ENCODE measurements around the gene ST6GALNAC4.

DNA sequence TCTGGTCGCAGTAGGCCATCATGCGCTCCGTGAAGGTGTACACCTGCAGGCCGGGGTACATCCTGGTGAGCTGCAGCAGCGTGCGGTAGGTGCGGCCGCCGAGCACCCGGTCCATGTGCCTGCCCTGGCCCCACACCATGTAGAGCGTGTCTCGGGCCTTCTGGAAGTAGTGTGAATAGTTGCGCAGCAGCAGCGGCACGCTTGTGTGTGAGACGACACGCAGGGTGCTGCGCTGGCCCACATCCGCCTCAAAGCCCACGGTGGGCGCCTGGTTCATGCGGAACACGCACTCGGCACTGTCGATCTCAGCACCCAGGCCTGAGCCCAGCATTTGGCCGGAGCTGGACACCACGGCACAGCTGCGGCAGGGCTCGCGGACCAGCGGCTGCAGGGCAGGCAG lies 4.5 kb downstream of the ST6GALNAC4 start:
- TF ChIP-seq, protein P1, sequence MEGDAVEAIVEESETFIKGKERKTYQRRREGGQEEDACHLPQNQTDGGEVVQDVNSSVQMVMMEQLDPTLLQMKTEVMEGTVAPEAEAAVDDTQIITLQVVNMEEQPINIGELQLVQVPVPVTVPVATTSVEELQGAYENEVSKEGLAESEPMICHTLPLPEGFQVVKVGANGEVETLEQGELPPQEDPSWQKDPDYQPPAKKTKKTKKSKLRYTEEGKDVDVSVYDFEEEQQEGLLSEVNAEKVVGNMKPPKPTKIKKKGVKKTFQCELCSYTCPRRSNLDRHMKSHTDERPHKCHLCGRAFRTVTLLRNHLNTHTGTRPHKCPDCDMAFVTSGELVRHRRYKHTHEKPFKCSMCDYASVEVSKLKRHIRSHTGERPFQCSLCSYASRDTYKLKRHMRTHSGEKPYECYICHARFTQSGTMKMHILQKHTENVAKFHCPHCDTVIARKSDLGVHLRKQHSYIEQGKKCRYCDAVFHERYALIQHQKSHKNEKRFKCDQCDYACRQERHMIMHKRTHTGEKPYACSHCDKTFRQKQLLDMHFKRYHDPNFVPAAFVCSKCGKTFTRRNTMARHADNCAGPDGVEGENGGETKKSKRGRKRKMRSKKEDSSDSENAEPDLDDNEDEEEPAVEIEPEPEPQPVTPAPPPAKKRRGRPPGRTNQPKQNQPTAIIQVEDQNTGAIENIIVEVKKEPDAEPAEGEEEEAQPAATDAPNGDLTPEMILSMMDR (IDR thresholded peaks at IDR 0.05 in 2 of 3, conservative IDR thresholded peaks at IDR 0.05 in 1 of 3; ENCODE audit: control insufficient read depth in 2 of 3, extremely low read depth in 1 of 3, insufficient read depth in 1 of 3, low read depth in 3 of 3, low read length in 3 of 3), result no peak
- TF ChIP-seq NRF1 (conservative IDR thresholded peaks at IDR 0.05; ENCODE audit: low read depth, low read length) (no peak), SP1 (IDR thresholded peaks at IDR 0.05; ENCODE audit: low read depth, low read length) (no peak), NFXL1 (IDR thresholded peaks at IDR 0.05; ENCODE audit: borderline replicate concordance) (no peak), POLR2AphosphoS5 (IDR thresholded peaks at IDR 0.05; ENCODE audit: low read length) (no peak), ZNF384 (IDR thresholded peaks at IDR 0.05; ENCODE audit: borderline replicate concordance, low read depth, low read length) (no peak), HDAC2 (IDR thresholded peaks at IDR 0.05) (no peak), SREBF1 (IDR thresholded peaks at IDR 0.05; ENCODE audit: low read length) (no peak), RCOR1 (conservative IDR thresholded peaks at IDR 0.05; ENCODE audit: low read depth, low read length) (no peak), POLR2A (IDR thresholded peaks at IDR 0.05; ENCODE audit: low read depth, low read length) (no peak), BHLHE40 (IDR thresholded peaks at IDR 0.05; ENCODE audit: borderline replicate concordance in 1 of 2, low read depth in 2 of 2, low read length in 1 of 2) (no peak), SUPT20H (IDR thresholded peaks at IDR 0.05; ENCODE audit: borderline replicate concordance, control insufficient read depth, low read depth, low read length) (no peak)
- TF ChIP-seq, protein P2, sequence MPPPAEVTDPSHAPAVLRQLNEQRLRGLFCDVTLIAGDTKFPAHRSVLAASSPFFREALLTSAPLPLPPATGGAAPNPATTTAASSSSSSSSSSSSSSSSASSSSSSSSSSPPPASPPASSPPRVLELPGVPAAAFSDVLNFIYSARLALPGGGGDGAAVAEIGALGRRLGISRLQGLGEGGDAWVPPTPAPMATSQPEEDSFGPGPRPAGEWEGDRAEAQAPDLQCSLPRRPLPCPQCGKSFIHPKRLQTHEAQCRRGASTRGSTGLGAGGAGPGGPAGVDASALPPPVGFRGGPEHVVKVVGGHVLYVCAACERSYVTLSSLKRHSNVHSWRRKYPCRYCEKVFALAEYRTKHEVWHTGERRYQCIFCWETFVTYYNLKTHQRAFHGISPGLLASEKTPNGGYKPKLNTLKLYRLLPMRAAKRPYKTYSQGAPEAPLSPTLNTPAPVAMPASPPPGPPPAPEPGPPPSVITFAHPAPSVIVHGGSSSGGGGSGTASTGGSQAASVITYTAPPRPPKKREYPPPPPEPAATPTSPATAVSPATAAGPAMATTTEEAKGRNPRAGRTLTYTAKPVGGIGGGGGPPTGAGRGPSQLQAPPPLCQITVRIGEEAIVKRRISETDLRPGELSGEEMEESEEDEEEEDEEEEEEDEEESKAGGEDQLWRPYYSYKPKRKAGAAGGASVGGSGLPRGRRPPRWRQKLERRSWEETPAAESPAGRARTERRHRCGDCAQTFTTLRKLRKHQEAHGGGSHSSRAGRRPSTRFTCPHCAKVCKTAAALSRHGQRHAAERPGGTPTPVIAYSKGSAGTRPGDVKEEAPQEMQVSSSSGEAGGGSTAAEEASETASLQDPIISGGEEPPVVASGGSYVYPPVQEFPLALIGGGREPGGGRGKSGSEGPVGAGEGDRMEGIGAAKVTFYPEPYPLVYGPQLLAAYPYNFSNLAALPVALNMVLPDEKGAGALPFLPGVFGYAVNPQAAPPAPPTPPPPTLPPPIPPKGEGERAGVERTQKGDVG (CRISPR knock-in tag; IDR thresholded peaks at IDR 0.05), result no peak
- TF ChIP-seq, protein P3, sequence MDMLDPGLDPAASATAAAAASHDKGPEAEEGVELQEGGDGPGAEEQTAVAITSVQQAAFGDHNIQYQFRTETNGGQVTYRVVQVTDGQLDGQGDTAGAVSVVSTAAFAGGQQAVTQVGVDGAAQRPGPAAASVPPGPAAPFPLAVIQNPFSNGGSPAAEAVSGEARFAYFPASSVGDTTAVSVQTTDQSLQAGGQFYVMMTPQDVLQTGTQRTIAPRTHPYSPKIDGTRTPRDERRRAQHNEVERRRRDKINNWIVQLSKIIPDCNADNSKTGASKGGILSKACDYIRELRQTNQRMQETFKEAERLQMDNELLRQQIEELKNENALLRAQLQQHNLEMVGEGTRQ (IDR thresholded peaks at IDR 0.05; ENCODE audit: borderline replicate concordance, low read depth, low read length), result no peak
